Vagina (tissue), 2 donors: ENCODE measurements around the gene ADNP.
"Not testable (repeated sequence)": the region's sequence is repeated elsewhere in the genome, so short reads cannot be mapped to it uniquely, and the experiment has no call there.

Experiments
- POLR2A ChIP-seq, 2 donors: fragments of 450-650 bp; IDR thresholded peaks; one replicate each; pipeline ENCODE4 v1.6.1; 2017; ENCODE audit warnings: antibody characterized with exemption in 2 of 2, mild to moderate bottlenecking in 2 of 2, moderate library complexity in 2 of 2
- TF ChIP-seq, protein P1 (sequence below), 3 experiments: fragments of 450-650 bp in 2 of 3; fragments of 200-600 bp in 1 of 3; sonication (generic) in 1 of 3; IDR thresholded peaks; one replicate each; pipeline ENCODE4 v1.5.1; 2017 to 2019; ENCODE audit warnings: antibody characterized with exemption in 3 of 3, mild to moderate bottlenecking in 2 of 3, moderate library complexity in 2 of 3

DNA sequence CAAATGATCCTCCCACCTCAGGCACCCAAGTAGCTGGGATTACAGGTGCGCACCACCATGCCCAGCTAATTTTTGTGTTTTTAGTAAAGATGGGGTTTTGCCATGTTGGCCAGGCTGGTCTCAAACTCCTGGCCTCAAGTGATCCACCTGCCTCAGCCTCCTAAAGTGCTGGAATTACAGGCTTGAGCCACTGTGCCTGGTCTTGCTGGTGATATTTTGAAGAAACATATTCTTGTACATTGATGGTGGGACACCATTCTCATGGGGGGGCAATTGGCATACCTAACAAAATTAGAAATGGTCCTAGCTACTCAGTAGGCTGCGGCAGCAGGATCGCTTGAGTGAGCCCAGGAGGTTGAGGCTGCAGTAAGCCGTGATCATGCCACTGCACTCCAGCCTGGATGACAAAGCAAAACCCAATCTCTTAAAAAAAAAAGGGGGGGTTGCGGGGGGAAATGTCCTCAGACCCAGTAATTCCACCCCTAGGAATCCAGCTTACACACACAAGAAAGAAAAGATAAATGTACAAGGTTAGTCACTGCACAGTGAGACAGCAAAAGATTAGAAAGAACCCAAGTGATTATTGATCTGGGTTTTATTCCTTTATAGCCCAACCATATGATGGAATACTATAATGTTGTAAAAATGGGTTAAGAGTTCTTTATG lies 49.3 kb downstream of the ADNP start:
- TF ChIP-seq, protein P1, sequence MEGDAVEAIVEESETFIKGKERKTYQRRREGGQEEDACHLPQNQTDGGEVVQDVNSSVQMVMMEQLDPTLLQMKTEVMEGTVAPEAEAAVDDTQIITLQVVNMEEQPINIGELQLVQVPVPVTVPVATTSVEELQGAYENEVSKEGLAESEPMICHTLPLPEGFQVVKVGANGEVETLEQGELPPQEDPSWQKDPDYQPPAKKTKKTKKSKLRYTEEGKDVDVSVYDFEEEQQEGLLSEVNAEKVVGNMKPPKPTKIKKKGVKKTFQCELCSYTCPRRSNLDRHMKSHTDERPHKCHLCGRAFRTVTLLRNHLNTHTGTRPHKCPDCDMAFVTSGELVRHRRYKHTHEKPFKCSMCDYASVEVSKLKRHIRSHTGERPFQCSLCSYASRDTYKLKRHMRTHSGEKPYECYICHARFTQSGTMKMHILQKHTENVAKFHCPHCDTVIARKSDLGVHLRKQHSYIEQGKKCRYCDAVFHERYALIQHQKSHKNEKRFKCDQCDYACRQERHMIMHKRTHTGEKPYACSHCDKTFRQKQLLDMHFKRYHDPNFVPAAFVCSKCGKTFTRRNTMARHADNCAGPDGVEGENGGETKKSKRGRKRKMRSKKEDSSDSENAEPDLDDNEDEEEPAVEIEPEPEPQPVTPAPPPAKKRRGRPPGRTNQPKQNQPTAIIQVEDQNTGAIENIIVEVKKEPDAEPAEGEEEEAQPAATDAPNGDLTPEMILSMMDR (IDR thresholded peaks at IDR 0.05) = not testable (repeated sequence)
- not testable (repeated sequence) for TF ChIP-seq POLR2A (IDR thresholded peaks at IDR 0.05)
